HG02763 (cell line): ENCODE measurements around the gene TYSND1.
A peak's percentile ranks its signal among the peaks of the same experiment; 100 is the strongest.
"Not testable (repeated sequence)": the region's sequence is repeated elsewhere in the genome, so short reads cannot be mapped to it uniquely, and the experiment has no call there.

Experiments
- ATAC-seq: cut with Tn5 transposase; IDR thresholded peaks from one replicate; pipeline ENCODE4 v1.9.1; 2021; ENCODE audit warnings: mild to moderate bottlenecking, moderate library complexity; ENCODE audit not compliant: unreplicated experiment

The TYSND1 gene

DNA sequence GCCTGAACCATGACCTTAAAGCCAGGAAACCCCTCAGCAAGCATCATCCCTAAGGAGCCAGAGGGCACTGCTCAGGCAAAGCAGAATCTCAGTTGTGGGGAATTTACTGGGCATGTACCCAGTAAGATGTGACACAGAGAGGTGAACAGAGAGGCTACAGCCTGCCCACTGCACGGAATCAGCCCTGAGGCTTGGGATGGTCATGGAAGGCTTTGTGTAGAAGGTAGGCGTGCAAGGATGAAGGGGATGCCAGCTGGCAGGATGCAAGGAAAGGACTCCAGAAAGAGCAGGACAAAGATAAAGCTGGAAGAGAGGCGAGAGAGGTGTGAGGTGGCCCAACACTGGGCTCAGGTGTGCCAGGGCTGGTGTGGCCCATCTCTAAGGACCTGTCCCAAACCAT is 11.5 kb downstream of the TYSND1 start:
- ATAC-seq: no peak

DNA sequence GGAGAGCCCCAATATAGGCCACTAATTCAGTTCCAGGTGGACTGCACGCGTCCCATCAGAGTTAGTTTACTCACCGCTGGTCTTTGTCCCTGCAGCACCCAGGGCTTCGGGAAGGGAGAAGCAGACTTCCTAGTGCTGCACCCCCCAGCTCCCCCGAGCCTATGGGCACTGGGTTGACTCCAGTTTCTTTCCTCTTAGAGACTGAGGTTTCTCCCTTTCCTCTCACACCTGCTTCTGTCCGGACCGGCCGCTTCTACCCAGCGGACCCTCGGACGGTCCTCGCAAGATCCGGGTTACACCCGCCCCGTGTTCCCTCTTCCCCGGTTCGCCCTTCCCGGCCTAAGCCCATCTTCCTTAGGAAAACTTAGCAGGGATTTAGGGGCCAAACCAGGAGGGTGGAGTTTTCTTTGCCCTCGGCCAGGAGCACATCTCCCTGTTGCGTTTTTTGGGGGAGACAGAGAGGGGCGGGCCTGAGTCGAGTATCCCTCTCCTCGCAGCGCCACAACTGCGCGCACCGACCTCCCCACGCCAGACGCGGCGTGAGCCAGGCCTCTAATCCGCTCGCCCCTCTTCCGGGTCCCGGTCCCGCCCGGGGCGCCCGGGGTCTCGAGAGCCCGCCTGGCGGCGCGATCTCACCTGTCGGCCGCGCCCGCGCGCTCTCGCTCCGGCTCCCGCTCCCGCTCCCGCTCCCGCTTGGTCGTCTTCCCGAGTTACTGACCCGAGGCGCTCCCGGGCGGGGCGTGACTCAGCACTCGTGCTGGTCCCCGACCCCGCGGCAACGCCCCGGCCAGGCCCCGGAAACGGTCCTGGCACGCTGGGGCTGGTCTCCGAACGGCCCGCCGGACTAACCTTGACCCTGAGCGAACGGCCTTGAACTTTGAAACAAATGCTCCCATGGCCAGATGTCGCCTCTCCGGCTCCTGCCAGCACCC is 14.1 kb downstream of the TYSND1 start, which contains the start of gene AIFM2:
Gene AIFM2, minus strand, starts transcription at position 728 of the 932 bp plus-strand sequence. CDS start 8,741 bp downstream, outside the sequence.
- ATAC-seq: peak; percentile 71

DNA sequence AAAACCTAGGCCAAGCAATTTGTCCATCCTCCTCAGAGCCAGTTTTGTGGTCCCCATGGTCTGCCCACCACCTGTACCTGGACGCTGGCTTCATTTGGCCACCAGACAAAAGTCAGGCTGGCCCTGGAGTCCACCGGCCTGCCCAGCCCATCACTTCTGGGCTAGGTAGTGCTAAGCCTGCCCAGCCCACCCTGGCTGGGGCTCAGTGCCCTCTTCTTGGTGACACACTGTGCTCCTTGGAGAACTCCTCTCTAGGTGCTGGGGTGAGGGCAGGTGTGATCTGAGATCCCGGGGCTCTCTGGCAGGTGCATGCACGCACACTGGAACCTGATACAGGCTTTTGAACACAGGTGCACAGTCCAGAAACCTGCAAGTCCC is 15.0 kb downstream of the TYSND1 start:
- no peak for ATAC-seq

DNA sequence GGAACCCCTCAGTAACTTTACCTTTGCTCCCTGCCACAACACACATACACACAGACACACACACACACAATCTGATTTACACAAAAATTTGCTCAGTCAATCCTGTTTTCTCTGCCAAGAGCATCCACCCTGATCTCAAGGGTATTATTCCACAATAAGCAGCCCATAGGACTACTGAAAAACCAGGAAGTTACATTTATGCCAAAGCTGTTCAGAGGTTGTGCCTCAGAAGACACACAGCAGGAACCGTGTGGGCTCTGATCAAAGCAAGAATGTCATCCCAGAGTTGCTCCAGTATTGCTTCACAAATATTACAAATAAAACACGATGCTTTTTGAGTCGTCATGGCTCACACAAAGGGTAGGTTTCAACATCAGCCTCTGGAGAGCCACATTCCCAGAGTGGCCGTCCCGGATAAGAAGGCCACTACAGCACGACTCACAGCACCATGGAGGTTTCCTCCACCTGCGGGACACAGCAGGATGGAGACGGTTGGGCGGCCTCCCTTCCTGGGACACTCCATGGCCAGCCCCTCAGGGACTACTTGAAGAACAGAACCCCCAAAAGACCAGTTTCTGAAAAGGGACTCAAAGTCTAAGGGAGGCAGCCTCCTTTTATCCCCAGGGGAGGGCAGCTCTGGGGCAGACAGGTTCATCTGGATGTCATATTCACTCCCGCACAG is 15.5 kb downstream of the TYSND1 start:
- ATAC-seq: no peak

DNA sequence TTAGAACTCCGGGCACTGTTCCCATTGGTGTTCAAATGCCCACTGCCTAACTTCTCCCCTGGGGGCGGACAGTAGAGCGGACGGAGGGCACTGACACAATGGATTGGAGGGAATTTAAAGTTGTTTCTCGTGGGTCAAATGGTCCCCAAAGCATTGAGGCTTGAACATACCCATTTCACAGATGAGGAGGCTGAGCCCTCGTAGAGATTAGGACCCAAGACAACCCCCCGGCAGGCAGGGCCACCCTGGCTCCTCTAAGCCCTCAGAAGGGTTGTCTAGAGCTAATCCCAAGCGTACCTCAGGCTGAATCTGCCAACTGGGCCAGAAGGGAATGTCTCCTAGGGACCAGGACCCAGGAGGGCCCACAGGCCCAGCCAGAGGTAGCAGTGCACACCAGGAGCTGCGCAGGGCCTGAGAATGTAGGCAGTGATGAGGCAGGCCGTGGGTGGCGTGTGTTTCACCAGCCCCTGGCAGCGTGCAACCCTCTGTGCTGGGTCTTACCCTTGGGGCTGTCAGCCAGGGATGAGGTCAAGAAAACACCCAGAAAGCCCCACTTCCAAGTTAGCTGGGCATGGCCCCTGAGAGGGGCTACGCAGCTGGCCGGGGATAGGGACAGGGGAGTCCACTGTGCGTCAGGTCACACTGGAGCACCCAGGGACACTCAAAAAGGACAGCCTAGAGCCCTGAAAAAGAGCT is 19.7 kb downstream of the TYSND1 start:
- ATAC-seq: no peak

DNA sequence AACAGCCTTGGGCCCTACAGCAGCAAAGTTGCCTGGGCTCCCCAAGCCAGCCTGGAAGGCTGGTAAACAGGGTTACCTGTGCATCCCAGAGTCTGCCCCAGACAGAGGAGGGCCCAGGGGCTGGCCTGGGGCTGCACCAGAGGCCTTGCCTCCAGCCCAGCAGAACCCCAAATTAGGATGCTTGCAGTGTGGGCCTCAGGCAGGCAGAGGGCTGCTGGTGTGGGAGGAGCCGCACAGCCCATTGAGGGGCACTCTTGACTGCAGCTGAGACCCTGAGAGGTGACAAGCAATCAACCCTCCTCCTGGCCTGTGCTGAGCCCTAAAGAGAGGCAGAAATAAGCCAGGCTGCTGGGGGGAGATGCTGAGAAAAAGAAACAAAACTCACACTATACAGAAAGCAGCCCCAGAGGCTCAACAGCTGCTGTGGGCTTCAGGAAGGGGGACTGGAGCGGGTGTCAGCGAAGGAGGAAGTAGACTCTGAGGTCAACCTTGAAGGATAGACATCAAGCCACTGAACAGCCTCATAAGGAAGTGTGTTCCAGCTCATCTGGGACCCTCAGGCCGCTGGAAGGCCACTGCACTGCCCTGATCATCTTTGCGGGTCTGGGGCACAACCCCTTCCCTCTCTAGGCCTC is 20.5 kb downstream of the TYSND1 start:
- ATAC-seq: no peak

DNA sequence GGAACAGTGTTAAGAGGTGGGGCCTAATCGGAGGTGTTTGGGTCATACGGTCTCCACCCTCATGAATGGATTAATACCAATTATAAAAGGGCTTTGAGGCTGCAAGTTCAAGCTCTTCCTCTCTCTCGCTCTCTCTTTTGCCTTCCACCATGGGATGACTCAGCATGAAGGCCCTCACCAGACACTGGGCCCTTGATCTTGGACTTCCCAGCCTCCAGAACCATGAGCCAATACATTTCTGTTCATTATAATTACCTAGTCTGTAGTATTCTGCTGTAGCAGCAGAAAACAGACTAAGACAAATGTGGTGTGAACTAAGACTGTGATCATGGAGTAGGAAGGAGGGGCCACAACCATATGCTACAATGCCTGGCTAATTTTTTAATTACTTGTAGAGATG is 21.6 kb downstream of the TYSND1 start:
- no peak for ATAC-seq

DNA sequence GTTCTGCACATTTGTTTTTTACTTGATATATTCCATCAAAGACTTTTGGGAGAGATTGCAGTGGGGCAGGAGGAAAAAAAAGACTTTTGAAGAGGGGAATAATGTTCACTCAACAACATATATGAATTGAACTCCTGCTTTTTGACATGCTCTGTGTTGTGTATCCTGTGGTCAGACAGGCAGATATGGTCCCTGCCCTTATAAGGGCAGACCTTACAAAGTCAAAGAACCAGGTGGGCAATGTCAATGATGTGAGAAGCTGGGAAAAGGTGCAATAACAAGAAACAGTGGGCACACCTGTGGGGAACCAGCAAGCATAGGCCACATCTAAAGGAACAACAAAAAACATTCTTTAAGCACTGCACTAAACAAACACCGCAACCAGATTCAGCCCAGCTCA is 22.1 kb downstream of the TYSND1 start:
- no peak for ATAC-seq

DNA sequence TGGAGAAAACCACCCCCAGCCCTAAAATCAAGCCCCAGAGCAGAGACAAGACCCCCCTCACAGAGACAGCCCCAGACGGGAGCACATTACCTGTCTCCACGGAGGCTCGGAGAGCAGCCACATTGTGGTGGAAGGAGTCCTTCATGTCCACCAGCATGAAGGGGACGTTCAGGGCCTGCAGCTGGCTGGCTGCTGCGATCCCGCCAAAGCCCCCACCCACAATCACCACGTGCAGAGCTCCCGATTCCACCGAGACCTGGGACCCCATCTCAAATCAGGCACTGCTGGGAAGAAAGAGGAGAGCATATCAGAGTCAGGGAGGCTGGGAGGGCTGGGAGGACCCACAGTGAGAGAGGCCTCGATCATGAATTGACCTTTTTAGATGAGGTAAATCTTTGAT is 22.7 kb downstream of the TYSND1 start:
- no peak for ATAC-seq

DNA sequence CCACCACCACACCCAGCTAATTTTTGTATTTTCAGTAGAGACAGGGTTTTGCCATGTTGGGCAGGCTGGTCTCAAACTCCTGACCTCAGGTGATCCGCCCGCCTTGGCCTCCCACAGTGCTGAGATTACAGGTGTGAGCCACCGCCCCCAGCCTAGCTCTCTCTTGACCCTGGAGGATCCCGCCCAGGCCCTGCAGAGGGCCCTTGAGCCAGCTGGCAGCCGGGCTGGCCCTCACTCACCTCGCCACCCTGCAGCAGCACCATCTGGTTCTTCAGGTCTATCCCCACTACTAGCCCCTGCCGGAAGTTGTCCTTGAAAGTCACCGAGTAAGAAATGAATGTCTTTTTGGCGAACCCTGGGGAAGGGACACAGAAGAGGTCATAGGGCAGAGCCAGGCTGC is 23.3 kb downstream of the TYSND1 start:
- not testable (repeated sequence) for ATAC-seq

DNA sequence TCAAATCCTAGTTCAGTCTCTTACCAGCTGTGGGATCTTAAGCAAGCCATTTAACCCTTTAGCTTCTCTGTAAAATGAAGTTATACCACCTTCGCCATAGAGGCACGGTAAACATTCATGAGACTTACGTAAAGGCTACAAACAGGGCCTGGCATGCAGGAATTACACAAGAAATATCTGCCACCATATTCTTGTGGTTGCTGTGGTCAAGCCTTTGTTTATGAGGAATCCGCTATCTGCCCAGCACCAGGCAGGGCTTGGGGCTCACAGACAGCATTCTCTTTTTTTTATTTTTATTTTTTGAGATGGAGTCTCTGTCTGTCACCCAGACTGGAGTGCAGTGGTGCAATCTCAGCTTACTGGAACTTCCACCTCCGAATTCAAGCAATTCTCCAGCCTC is 23.8 kb downstream of the TYSND1 start:
- no peak for ATAC-seq

DNA sequence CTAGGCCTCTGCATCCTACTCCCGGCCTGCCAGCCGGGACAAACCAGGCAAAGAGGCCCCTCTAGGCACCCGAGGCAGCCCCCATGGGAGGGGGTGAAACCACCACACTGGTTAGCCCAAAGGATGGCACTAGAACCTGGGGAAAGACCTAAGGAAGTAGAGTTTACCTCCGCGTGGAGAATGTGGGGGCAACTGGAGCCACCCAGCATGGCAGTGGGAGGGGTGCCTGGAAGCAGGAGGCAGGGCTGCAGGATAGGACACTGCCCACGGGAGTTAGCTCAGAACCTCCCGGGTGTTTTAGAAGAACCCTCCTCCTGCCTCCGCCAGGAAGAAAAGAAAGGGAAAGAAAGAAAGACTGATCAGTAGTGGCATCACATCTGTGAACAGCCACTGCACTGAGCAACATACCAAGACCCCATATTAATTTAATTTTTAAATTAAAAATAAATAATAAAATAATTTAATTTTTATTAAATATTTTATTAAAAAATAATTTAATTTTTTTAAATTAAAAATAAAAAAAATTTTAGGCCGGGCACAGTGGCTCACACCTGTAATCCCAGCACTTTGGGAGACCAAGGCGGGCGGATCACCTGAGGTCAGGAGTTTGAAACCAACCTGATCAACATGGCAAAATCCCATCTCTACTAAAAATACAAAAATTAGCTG is 25.1 kb downstream of the TYSND1 start:
- ATAC-seq: no peak

DNA sequence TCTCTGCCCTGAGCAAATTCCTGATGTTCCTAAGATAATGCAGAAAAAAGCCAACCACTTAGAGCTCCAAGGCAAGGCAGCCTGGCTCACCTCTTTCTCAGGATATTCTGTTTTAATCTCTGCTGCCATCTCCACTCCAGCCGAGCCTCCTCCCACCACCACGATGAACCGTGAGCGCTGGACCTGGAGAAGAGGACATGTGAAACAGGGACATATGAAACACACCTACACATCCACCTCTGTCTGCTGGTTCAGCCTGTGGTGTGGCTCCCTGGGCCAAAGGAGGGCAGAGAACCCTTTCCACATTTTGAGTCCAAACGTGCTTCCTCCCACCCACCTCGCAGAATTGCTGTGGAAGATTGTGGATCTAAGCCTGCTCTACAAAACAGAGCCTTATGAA is 26.1 kb downstream of the TYSND1 start:
- ATAC-seq: no peak

DNA sequence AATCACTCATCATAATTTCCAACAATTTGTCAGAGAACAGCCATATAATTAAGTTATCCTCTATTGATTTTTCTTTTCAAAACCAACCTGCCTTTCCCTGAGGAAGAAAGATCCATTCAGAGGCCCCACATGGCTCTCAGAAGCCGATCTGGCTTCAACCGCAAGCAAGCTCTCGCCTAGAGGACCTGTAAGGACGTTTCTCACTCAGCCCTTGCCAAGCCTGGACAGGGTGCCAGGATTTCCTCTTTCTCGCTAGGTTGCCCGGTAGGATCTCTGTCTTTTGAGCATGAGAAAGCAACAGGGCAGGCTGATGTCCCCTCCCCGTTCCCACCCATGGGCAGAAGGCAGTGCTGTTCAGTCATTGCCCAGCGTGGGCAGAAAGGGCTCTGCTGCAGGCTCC is 26.9 kb downstream of the TYSND1 start:
- no peak for ATAC-seq

DNA sequence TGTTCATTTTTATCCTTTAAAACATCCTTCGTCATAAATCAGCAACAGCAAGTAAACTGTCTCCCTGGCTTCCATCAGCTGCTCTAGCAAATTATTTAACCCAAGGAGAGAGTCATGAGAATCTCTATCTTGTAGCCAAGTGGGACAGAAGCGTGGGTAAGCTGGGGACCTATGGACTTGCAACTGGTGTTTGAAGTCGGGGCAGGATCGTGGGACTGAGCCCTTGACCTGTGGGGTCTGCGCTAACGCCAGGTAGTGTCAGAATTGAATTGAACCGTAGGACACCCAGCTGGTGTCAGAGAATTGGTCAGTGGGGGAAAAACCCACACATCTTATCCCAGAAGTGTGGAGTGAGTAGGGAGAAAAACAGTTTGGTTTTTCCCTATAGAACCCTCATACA is 27.3 kb downstream of the TYSND1 start:
- no peak for ATAC-seq

DNA sequence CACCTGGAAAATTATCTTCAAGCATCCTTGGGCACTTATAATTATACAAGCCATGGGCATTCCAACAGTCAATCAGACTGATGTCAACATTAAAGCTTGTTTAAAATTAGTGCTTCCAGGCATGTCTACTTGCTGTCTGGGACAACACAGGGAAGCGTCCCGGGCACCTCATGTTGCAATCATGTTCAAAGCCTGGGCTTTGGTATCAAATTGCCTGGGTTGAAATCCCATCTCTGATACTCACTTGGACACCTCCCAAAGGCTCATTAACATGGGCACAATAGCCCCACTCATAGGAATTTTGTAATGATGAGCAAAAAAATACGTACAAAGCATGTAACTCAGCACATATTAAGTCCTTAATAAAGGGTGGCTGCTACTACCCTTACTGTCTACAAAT is 28.3 kb downstream of the TYSND1 start:
- ATAC-seq: no peak

DNA sequence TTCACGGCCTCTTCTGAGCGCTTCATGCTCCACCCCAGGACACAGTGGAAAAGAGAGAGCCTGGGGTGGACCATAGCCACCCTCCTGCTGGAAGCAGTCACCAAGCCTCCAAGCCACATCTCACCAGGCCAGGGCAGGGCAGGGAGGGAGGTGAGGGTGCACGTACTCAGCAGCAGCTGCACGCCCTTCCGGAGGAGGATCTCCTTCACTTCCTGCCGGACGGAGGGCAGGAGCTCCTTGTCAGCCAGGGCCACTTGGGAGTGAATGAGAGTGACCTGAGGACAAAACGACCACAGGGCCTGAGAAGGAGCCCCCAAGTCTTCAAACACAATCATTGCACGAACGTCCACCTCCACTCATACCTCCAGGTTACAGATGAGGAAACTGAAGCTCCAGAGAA is 28.9 kb downstream of the TYSND1 start:
- no peak for ATAC-seq

DNA sequence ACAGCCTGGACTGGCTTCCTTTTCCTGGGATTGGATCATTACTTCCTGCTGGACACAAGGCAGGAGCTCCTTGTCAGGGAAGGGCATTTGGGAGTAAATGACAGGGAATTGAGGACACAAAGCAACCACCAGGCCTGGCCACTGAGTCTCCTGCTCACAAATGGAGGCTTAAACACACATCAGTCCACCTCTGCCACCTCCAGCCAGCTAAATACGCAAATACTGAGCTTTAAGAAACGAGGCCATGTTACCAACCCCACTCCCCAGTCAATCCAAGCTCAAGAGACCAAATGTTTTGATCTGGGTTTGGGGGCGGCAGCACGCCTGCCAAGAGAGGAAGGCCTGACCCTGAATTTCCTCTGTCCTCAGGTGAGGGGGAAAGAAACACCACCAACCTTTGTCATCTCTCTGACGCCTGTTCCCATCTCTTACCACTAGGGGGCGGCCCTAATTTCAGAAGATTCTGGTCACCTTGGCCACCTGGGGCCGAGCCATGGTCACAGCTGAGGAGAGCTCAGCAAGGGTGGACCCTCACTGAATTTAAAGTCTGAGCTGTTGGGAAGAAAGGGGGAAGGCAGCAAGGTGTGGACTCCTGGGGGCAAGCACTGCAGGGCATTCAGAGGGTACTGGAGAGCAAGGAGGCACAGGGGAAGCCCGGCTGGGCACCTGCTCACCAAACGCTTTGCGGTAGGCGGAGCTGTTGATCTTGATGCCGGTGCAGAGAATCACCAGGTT is 30.4 kb downstream of the TYSND1 start:
- ATAC-seq: no peak

DNA sequence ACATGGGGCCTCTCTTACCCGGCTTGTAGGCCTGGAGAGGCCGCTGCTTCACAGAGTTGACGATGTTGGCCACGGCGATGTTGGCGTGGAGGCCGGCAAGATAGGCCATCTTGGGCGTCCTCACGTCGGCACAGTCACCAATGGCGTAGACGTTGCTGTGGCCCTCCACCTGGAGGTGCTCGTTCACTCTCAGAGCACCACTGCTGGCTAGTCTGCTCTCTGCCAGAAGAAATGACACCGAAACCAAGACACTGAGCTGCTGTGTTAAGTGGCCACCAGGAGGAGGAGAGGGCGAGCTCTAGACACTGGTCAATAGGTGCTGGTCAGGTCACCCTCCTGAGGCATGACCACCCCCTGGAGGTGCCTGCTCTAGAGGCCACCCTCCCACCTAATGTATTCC is 31.6 kb downstream of the TYSND1 start:
- ATAC-seq: no peak

DNA sequence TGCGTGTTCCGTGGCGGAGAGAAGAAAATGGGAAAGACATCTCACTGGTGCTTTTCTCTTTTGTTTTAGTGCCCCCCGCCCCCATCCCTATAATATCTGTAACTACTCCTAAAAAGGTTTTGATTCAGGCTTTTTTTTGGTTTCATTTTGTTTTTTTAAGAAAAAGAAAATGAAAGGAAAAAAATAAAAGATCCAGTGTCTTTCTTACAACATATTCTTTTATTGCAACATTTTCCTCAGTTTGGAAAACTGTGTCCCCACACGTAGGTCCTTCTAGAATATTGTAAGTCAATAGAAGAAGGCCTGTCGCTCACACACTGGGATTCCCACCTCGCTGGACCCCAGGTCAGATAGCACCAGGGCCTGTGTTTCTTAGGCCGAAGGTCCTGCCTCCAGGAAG is 34.4 kb downstream of the TYSND1 start:
- no peak for ATAC-seq
